ENCODE data around the gene LMNB1. TPM values are rescaled to one million over a fixed set of nuclear protein-coding genes. Genes with fewer than 3 reads are reported as not detected.

LMNB1 gene
- total RNA-seq, 1 experiment from 2014 or later, result 211 TPM

DNA sequence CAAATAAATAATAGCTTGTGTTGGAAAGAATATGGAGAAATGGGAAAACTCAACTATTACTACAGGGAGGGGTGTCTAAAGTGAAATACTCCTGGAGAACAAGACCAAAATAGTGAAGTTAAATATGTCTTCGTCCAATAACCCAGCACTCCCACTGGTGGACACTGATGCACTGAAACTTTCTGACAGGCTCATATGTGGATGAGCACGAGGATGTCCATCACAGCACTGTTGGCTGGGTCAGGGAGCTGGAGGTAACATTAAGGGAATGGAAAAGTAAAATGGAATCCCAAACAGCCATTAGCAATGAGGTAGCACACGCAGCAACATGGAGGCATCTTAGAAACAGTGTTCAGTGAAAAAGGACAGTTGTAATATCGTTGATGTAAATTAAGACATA, 86.5 kb downstream of the LMNB1 start:
- H3K27ac ChIP-seq (ENCODE audit: insufficient read length, low read depth, low read length), result no peak overlapping the region
- H2BK120ac ChIP-seq (ENCODE audit: low read depth, low read length, poor library complexity, severe bottlenecking), result no peak overlapping the region
- no peak overlapping the region for H2BK12ac ChIP-seq (ENCODE audit: insufficient read length, low read depth, low read length)
- H3K36me3 Mint-ChIP-seq (ENCODE audit: insufficient read depth in 1 of 3, low read depth in 3 of 3), result peaks cover 8 to 10% (median 9%) of the 10 kb centered on the region in 3 experiments; a peak in 6 of 7 replicates
- H2AFZ ChIP-seq (ENCODE audit: low read length), result no peak overlapping the region
- H2BK20ac ChIP-seq (ENCODE audit: low read depth, low read length, poor library complexity, severe bottlenecking), result no peak overlapping the region
- no peak overlapping the region for H3T11ph ChIP-seq (ENCODE audit: low read length)
- no peak overlapping the region for H3K4me2 ChIP-seq (ENCODE audit: insufficient read depth, insufficient read length, low read length)
- H3K79me2 ChIP-seq (ENCODE audit: insufficient read depth, low read length), result no peaks in the 10 kb centered on the region
- no peaks in the 10 kb centered on the region; a peak in 1 of 5 replicates for H3K9me3 Mint-ChIP-seq
- H4K20me1 ChIP-seq (ENCODE audit: control insufficient read depth, insufficient read depth, insufficient read length), result no peaks in the 10 kb centered on the region
- no peak overlapping the region for H2BK15ac ChIP-seq (ENCODE audit: low read depth, low read length)
- no peak overlapping the region for H4K5ac ChIP-seq (ENCODE audit: insufficient read length, low read depth, low read length)
- no peaks in the 10 kb centered on the region for H3K23me2 ChIP-seq (ENCODE audit: insufficient read length, low read depth, low read length, poor library complexity, severe bottlenecking)
- H3K56ac ChIP-seq (ENCODE audit: insufficient read length, low read depth, low read length), result no peak overlapping the region
- no peaks in the 10 kb centered on the region for H3K4me1 ChIP-seq (ENCODE audit: insufficient read depth, low read length)
- no peaks in the 10 kb centered on the region for H3K27me3 Mint-ChIP-seq (ENCODE audit: low read depth)
- H3K14ac ChIP-seq (ENCODE audit: insufficient read depth, low read length), result no peak overlapping the region
- H3K4me1 Mint-ChIP-seq, result peaks cover 1 to 2% of the 10 kb centered on the region in 2 experiments; a peak in 3 of 4 replicates
- H4K8ac ChIP-seq (replicated peaks; ENCODE audit: insufficient read length, low read depth, low read length), result no peak overlapping the region
- H3K23ac ChIP-seq (ENCODE audit: insufficient read length, low read depth, low read length), result no peak overlapping the region
- no peak overlapping the region for H3K4ac ChIP-seq (ENCODE audit: low read depth, low read length)
- no peak for DNase-seq
- H3K4me3 Mint-ChIP-seq, result no peak overlapping the region
- H3K27me3 ChIP-seq (ENCODE audit: insufficient read depth, low read length), result no peaks in the 10 kb centered on the region
- no peaks in the 10 kb centered on the region for H3K79me1 ChIP-seq (ENCODE audit: insufficient read depth, low read depth, low read length, poor library complexity, severe bottlenecking)
- no peak overlapping the region for H4K91ac ChIP-seq (ENCODE audit: insufficient read length, low read depth, low read length)
- no peak overlapping the region for H3K18ac ChIP-seq (ENCODE audit: insufficient read length, low read depth, low read length)
- H3K9ac ChIP-seq (ENCODE audit: extremely low read depth, insufficient read length, low read length), result no peak overlapping the region
- no peak overlapping the region for H2AK5ac ChIP-seq (ENCODE audit: insufficient read length, low read length)
- no CpG with 5 or more reads among the region's 4 CpGs for WGBS (ENCODE audit: extremely low coverage, insufficient read length, low lambda C conversion rate)
- no peak overlapping the region for H3K27ac Mint-ChIP-seq
- H3K9me3 ChIP-seq (ENCODE audit: control insufficient read depth, low read depth, low read length), result no peaks in the 10 kb centered on the region
- H2BK5ac ChIP-seq (ENCODE audit: insufficient read length, low read length), result no peak overlapping the region
- TF ChIP-seq, protein P1, sequence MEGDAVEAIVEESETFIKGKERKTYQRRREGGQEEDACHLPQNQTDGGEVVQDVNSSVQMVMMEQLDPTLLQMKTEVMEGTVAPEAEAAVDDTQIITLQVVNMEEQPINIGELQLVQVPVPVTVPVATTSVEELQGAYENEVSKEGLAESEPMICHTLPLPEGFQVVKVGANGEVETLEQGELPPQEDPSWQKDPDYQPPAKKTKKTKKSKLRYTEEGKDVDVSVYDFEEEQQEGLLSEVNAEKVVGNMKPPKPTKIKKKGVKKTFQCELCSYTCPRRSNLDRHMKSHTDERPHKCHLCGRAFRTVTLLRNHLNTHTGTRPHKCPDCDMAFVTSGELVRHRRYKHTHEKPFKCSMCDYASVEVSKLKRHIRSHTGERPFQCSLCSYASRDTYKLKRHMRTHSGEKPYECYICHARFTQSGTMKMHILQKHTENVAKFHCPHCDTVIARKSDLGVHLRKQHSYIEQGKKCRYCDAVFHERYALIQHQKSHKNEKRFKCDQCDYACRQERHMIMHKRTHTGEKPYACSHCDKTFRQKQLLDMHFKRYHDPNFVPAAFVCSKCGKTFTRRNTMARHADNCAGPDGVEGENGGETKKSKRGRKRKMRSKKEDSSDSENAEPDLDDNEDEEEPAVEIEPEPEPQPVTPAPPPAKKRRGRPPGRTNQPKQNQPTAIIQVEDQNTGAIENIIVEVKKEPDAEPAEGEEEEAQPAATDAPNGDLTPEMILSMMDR (conservative IDR thresholded peaks at IDR 0.05), result no peak

Data from H9 (cell line).